GM19452 (cell line): Measurements from ENCODE around the gene C4A.
"Not testable (repeated sequence)": the region's sequence is repeated elsewhere in the genome, so short reads cannot be mapped to it uniquely, and the experiment has no call there.

Experiments
- ATAC-seq: cut with Tn5 transposase; IDR thresholded peaks from one replicate; pipeline ENCODE4 v1.9.1; 2021; ENCODE audit not compliant: unreplicated experiment

Gene C4A

GRCh38 chr6:31979238-31979898 lies 2.5 kb upstream of the C4A start:
- no peak for ATAC-seq

DNA sequence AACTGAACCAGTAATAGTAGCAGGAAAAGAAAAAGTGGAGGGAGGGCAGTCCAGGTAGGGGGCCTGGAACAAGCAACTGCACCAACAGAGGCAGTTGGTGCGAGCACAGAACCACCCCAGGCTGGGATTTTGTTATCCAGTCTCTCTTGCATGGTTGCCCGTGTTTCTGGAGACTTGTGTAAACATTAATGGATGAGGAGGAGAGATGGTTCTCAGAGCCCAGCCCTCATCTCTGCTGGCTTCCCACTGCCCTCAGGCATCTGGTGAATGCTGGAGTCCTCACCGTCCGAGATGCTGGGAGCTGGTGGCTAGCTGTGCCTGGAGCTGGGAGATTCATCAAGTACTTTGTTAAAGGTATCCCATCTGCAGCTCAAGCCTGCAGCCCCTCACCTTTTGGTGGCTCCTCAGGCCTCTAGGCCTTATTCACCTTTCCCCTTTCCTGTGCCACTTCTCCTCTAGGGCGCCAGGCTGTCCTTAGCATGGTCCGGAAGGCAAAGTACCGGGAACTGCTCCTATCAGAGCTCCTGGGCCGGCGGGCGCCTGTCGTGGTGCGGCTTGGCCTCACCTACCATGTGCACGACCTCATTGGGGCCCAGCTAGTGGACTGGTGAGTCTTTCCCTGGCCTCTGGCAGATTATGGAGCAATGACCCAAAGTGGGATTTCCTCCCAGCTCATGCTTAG lies 1.5 kb upstream of the C4A start:
- ATAC-seq = not testable (repeated sequence)

GRCh38 chr6:31980998-31981397 lies 859 bp upstream of the C4A start:
- not testable (repeated sequence) for ATAC-seq

GRCh38 chr6:31989363-31989762 lies 7.5 kb downstream of the C4A start:
- not testable (repeated sequence) for ATAC-seq

DNA sequence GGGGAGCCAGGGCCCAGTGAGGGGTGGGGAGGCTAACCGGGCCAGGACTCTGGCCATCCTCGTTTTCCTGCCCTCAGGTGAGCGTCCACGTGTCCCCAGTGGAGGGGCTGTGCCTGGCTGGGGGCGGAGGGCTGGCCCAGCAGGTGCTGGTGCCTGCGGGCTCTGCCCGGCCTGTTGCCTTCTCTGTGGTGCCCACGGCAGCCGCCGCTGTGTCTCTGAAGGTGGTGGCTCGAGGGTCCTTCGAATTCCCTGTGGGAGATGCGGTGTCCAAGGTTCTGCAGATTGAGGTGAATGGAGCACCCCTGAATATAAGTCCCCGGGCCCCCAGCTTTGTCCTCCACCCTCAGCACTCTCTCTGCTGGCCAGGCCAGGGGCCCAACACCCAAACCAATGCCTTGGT lies 12.6 kb downstream of the C4A start:
- not testable (repeated sequence) for ATAC-seq

- not testable (repeated sequence) for ATAC-seq
These were observed 14.5 kb downstream of the C4A start for GRCh38 chr6:31996385-31996784.

GRCh38 chr6:32002546-32003268 lies 20.9 kb downstream of the C4A start:
- not testable (repeated sequence) for ATAC-seq

GRCh38 chr6:32003301-32003700 lies 21.4 kb downstream of the C4A start:
- ATAC-seq = not testable (repeated sequence)

DNA sequence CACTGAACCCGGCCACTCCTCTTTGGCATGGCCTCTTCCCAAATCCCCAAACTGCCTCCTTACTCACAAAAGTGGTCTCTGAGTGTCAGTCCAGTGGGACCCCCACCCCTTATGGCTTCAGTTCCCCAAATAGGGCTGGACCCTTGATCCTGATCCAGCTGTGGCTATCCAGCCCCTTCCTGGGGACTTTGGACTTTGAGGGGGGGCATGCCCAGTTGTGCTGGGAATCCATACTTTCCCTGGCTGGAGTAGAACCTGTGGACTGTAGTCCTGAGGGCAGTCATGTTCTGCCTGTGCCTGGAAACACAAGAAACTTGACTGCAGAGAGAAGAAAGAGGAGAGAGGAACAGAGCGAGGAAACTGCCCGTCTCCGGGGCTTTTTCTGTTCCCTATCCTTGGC lies 22.5 kb downstream of the C4A start:
- ATAC-seq = not testable (repeated sequence)

DNA sequence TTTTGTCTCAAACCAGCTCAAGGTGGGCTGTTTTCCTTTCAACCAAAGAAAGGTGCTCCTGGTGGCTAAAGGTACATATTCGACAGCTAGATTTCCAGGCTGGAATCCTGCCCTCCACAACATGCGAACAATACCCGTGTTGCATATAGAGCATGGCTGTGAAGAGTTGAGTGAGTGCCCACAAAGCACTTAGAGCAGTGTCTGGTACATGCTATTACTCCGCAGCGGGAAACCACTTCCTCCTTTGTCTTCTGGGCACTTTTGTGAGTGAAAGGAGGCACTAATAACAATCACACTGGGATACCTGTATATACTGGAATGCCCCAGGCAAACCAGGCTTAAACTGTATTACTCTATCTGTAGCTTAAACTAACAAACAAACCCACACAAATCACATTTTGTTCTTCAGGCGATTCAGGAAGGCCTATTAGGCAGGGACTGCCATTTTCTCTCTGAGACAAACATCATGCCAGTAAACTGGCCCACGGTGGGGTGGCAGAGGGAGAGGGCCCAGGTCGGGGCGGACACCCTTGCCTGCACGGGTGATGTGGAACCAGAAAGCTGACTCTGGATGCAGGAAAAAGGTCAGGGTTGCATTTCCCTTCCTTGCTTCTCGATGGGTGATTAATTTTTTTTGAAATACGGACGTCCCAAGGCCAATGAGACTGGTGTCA lies 23.1 kb downstream of the C4A start:
- ATAC-seq = not testable (repeated sequence)

DNA sequence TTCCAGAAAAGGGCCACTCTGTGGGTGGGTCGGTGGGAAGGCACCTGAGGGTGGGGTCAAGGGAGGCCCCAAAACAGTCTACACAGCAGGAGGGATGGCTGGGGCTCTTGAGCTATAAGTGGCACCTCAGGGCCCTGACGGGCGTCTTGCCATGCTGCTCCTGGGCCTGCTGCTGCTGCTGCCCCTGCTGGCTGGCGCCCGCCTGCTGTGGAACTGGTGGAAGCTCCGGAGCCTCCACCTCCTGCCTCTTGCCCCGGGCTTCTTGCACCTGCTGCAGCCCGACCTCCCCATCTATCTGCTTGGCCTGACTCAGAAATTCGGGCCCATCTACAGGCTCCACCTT lies 23.7 kb downstream of the C4A start:
- ATAC-seq = not testable (repeated sequence)

- not testable (repeated sequence) for ATAC-seq
These were observed 24.2 kb downstream of the C4A start for GRCh38 chr6:32005991-32006529.

DNA sequence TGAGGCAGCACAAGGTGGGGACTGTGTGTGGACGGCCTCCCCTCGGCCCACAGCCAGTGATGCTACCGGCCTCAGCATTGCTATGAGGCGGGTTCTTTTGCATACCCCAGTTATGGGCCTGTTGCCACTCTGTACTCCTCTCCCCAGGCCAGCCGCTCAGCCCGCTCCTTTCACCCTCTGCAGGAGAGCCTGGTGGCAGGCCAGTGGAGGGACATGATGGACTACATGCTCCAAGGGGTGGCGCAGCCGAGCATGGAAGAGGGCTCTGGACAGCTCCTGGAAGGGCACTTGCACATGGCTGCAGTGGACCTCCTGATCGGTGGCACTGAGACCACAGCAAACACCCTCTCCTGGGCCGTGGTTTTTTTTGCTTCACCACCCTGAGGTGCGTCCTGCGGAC lies 25.2 kb downstream of the C4A start:
- not testable (repeated sequence) for ATAC-seq

DNA sequence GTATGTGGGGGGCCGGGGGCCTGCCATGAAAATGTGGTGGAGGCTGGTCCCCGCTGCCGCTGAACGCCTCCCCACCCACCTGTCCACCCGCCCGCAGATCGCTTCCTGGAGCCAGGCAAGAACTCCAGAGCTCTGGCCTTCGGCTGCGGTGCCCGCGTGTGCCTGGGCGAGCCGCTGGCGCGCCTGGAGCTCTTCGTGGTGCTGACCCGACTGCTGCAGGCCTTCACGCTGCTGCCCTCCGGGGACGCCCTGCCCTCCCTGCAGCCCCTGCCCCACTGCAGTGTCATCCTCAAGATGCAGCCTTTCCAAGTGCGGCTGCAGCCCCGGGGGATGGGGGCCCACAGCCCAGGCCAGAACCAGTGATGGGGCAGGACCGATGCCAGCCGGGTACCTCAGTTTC lies 26.2 kb downstream of the C4A start:
- not testable (repeated sequence) for ATAC-seq

DNA sequence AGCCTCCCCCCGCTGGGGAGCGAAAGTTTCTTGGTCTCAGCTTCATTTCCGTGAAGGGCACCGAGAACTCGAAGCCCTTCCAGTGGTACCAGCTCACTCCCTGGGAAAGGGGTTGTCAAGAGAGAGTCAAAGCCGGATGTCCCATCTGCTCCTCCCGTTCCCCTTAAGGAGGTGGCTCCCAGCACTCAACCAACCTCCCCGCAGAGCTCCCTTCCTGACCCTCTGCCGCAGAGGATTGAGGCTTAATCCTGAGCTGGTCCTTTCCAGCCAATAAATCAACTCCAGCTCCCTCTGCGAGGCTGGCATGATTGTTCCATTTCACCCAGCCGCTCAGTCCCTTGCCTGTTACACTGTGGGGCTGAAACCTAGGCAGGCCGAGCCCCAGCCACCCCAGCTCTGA lies 26.8 kb downstream of the C4A start:
- ATAC-seq = not testable (repeated sequence)

DNA sequence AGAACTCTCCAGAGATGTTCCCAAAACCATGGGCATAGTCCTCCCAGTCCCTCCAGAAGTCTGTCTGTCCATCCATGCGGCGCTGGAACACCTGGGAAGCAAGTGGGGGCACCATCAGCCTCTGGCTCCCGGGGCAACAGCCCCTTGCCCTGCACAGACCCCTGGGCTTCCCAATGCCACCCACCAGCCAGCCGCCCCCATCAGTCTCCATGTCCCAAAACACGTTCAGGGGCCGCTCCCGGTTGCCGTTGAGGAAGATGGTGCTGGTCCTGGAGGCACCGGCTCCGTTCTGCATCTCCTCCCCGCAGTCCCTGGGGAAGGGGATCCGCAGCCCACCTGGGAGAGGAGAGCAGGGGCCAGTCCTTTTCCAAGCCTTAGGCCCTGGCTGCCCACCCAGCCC lies 27.7 kb downstream of the C4A start:
- not testable (repeated sequence) for ATAC-seq

DNA sequence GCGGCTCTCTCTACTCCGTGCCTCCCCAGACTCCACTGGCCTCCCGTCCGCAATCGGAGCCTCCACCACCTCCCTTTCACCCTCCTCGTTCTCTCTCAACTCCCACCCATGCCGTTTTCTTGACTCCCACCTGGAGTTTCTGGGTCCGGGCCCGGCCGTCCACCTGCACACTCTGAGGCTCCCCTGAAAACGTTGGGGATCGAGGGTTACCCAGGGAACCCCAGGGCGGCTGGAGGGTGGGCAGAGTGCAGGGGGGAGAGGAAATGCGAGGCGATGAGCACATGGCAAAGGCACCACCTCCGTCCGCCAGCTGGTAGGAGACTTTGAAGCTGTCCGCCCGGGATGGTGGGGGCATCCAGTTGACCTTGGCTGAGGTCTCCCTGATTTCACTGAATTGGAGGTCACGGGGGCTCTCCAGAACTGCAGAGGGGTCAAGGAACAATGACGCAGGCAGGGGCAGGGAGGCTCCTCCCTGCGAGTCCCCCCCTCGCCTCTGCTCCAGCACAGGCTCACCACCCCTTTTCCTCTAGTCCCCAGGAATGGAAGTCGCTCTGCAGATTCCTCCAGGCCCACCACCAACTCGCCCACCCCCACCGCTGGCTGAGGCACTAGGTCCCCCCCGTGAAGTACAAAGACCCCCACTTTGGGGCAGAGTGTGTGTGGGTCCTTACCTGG lies 29.1 kb downstream of the C4A start:
- not testable (repeated sequence) for ATAC-seq

DNA sequence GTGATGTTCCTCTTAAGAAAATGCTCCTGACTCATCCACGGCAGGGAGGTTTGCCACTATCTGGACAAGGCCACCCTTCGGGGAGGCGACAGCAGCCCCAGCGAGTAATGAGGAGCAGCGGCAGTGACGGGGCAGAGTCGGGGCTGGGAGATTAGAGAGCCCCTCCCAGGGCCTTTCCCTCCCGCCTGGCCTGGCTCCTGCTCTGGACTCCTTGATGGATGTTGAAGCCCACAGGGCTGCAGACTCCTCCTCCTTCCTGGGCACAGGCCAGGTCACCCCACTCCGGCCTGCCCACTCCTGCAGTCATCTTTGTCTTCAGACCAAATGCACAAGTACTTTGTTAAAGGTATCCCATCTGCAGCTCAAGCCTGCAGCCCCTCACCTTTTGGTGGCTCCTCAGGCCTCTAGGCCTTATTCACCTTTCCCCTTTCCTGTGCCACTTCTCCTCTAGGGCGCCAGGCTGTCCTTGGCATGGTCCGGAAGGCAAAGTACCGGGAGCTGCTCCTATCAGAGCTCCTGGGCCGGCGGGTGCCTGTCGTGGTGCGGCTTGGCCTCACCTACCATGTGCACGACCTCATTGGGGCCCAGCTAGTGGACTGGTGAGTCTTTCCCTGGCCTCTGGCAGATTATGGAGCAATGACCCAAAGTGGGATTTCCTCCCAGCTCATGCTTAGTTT lies 31.2 kb downstream of the C4A start:
- ATAC-seq = not testable (repeated sequence)

- not testable (repeated sequence) for ATAC-seq
These were observed 31.9 kb downstream of the C4A start for GRCh38 chr6:32013738-32014137.

DNA sequence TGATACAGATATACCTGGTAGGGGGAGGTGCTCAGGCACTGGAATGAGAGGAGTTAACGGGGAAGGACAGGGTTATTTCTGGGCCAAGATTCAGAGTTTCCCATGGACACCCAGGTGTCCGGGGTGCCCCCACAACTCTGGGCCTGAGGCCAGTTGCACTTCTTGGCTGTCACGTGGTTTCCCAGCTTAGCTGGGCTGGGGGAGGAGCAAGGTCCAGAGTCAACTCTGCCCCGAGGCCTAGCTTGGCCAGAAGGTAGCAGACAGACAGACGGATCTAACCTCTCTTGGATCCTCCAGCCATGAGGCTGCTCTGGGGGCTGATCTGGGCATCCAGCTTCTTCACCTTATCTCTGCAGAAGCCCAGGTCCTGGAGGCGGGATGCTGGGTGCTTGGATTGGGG lies 32.7 kb downstream of the C4A start, which contains the start of gene C4B:
Gene C4B, plus strand, starts transcription at position 249 of the 400 bp plus-strand sequence. Its CDS starts 51 bp downstream, at position 300.
- ATAC-seq = not testable (repeated sequence)
